Fibroblast of skin of right biceps (primary cell): Measurements from ENCODE around the gene DBN1.

Experiments used
- DNase-seq: peaks from one replicate; pipeline ENCODE4 v3.0.0-alpha.2; 2013

The DBN1 gene

GRCh38 chr5:177473443-177474001 lies at the start of gene DBN1:
Gene DBN1, minus strand, starts transcription at chr5:177473634. Its CDS starts 113 bp downstream, at chr5:177473521.
- DNase-seq = peak; percentile 80

- no peak for DNase-seq
These were observed 47.6 kb upstream of the DBN1 start for GRCh38 chr5:177520916-177521513.

GRCh38 chr5:177520271-177520670 lies 46.8 kb upstream of the DBN1 start:
- no peak for DNase-seq

- DNase-seq = no peak
These were observed 46.2 kb upstream of the DBN1 start for GRCh38 chr5:177519463-177520235.

- DNase-seq = peak; percentile 99
These were observed 43.5 kb upstream of the DBN1 start, which contains the start of gene DDX41 for GRCh38 chr5:177516601-177517568. Gene DDX41, minus strand, starts transcription at chr5:177516961. Its CDS starts 16 bp downstream, at chr5:177516945.

- DNase-seq = no peak
These were observed 42.1 kb upstream of the DBN1 start for GRCh38 chr5:177515580-177515979.

- DNase-seq = no peak
These were observed 41.1 kb upstream of the DBN1 start for GRCh38 chr5:177514541-177514940.

- DNase-seq = no peak
These were observed 40.1 kb upstream of the DBN1 start for GRCh38 chr5:177513500-177513899.

- DNase-seq = no peak
These were observed 39.4 kb upstream of the DBN1 start for GRCh38 chr5:177512736-177513380.

GRCh38 chr5:177511796-177512675 lies 38.6 kb upstream of the DBN1 start:
- DNase-seq = no peak

- DNase-seq = no peak
These were observed 37.7 kb upstream of the DBN1 start for GRCh38 chr5:177511181-177511580.

- DNase-seq = no peak
These were observed 37.2 kb upstream of the DBN1 start for GRCh38 chr5:177510567-177511053.

- DNase-seq = no peak
These were observed 36.6 kb upstream of the DBN1 start for GRCh38 chr5:177509991-177510566.

- DNase-seq = no peak
These were observed 36.0 kb upstream of the DBN1 start, which contains the start of gene DOK3 for GRCh38 chr5:177509381-177509951. Gene DOK3, minus strand, starts transcription at chr5:177509826. Its CDS starts 286 bp downstream, at chr5:177509540.

GRCh38 chr5:177508837-177509236 lies 35.4 kb upstream of the DBN1 start:
- DNase-seq = no peak

- no peak for DNase-seq
These were observed 34.8 kb upstream of the DBN1 start for GRCh38 chr5:177508221-177508611.

- no peak for DNase-seq
These were observed 34.3 kb upstream of the DBN1 start for GRCh38 chr5:177507596-177508220.

GRCh38 chr5:177507165-177507564 lies 33.7 kb upstream of the DBN1 start:
- peak; percentile 7 for DNase-seq

- DNase-seq = no peak
These were observed 31.6 kb upstream of the DBN1 start for GRCh38 chr5:177505075-177505474.
